Tibial artery (tissue), 4 donors: ENCODE measurements around the gene SCAPER.

Source experiments
- DNase-seq, 2 donors: peaks; one replicate each; pipeline ENCODE4 v3.0.0-alpha.2; 2019
- H3K27ac ChIP-seq, 2 donors: fragments of 200-600 bp; sonication (generic) in 1 of 2; 1 replicate in 1 of 2; 2 replicates in 1 of 2; pipeline ENCODE4 v1.5.1; 2018 to 2019; ENCODE audit warnings: mild to moderate bottlenecking in 1 of 2
- H3K27me3 ChIP-seq, 2 donors: fragments of 200-600 bp; sonication (generic) in 1 of 2; one replicate each; pipeline versions ENCODE4 v1.5.1 to v1.6.0; 2016 to 2019
- H3K36me3 ChIP-seq, 3 donors: fragments of 200-600 bp; sonication (generic) in 2 of 3; one replicate each; pipeline ENCODE4 v1.5.1; 2016 to 2019; ENCODE audit warnings: mild to moderate bottlenecking in 2 of 3
- H3K4me1 ChIP-seq, 4 donors: fragments of 200-600 bp; sonication (generic) in 2 of 4; 1 replicate in 3 of 4; 2 replicates in 1 of 4; pipeline ENCODE4 v1.5.1; 2016 to 2019
- H3K4me3 ChIP-seq, 2 donors: fragments of 200-600 bp; sonication (generic) in 1 of 2; 1 replicate in 1 of 2; 2 replicates in 1 of 2; pipeline ENCODE4 v1.5.1; 2018 to 2019; ENCODE audit warnings: mild to moderate bottlenecking in 2 of 2
- H3K9me3 ChIP-seq, 3 donors: fragments of 200-600 bp; sonication (generic) in 1 of 3; one replicate each; pipeline ENCODE4 v1.5.1; 2016 to 2019
- intact Hi-C: fragments of 100-400 bp; cut with DNase I; formaldehyde crosslinking; loops from one replicate; pipeline ENCODE4 v1.15.0; 2023; ENCODE audit warnings: low total_unique reads
- TF ChIP-seq, protein P1 (sequence below), 2 experiments: fragments of 200-600 bp in 1 of 2; fragments of 450-650 bp in 1 of 2; IDR thresholded peaks; one replicate each; pipeline ENCODE4 v1.5.1; 2017 to 2019; ENCODE audit warnings: antibody characterized with exemption in 2 of 2, mild to moderate bottlenecking in 1 of 2, moderate library complexity in 1 of 2

SCAPER gene

DNA sequence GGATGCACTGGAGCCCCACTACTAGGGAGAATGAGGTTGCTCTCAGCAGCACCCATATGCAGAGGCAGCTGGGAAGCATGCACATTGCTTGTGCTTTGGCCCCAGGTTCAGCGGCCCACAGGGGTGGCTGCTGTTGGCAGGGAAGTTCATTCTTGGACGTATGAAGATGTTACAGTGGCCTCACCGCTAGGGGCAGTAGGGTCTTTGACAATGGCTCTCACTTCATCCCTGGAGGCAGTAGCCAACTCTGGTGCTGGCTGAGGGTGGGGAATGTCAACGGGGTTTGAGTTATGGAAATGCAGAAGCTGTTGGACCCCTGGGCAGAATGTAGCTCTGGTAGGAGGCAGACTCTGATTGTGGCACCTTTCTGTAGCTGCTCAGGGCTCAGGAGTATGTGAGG, 279.9 kb downstream of the SCAPER start:
- intact Hi-C loops: no loop called here
- Histone ChIP-seq H3K4me1 (no peaks in the 10 kb centered on the region), H3K27me3 (no peaks in the 10 kb centered on the region), H3K9me3 (no peaks in the 10 kb centered on the region), H3K4me3 (no peak overlapping the region), H3K36me3 (peaks cover 0 to 19% (median 6%) of the 10 kb centered on the region in 3 donors), H3K27ac (no peak overlapping the region)
- no peak for DNase-seq
- TF ChIP-seq, protein P1, sequence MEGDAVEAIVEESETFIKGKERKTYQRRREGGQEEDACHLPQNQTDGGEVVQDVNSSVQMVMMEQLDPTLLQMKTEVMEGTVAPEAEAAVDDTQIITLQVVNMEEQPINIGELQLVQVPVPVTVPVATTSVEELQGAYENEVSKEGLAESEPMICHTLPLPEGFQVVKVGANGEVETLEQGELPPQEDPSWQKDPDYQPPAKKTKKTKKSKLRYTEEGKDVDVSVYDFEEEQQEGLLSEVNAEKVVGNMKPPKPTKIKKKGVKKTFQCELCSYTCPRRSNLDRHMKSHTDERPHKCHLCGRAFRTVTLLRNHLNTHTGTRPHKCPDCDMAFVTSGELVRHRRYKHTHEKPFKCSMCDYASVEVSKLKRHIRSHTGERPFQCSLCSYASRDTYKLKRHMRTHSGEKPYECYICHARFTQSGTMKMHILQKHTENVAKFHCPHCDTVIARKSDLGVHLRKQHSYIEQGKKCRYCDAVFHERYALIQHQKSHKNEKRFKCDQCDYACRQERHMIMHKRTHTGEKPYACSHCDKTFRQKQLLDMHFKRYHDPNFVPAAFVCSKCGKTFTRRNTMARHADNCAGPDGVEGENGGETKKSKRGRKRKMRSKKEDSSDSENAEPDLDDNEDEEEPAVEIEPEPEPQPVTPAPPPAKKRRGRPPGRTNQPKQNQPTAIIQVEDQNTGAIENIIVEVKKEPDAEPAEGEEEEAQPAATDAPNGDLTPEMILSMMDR (IDR thresholded peaks at IDR 0.05): no peak

DNA sequence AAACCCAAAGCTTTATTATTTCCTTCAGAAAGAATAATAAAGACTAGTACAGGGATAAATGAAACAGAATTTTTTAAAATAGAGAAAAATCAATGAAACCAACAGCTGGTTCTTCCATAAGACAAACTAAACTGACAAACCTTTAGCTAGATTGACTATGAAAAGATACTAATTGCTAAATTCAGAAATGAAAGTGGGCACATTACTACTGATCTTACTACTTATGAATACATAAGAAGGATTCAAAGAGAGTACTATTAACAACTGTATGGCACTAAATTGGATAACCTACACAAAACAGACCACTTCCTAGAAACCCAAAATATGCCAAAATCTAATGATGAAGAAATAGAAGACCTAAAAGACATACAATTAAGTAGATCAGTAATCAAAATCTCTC, 290.4 kb downstream of the SCAPER start:
- Histone ChIP-seq H3K4me3 (no peak overlapping the region), H3K36me3 (peaks cover 20 to 24% (median 22%) of the 10 kb centered on the region in 3 donors), H3K27ac (no peak overlapping the region), H3K27me3 (no peaks in the 10 kb centered on the region), H3K9me3 (peaks cover 0 to 27% (median 0%) of the 10 kb centered on the region in 3 donors), H3K4me1 (no peaks in the 10 kb centered on the region)
- intact Hi-C loops: no loop called here
- DNase-seq: no peak
- TF ChIP-seq, protein P1 (IDR thresholded peaks at IDR 0.05): no peak

DNA sequence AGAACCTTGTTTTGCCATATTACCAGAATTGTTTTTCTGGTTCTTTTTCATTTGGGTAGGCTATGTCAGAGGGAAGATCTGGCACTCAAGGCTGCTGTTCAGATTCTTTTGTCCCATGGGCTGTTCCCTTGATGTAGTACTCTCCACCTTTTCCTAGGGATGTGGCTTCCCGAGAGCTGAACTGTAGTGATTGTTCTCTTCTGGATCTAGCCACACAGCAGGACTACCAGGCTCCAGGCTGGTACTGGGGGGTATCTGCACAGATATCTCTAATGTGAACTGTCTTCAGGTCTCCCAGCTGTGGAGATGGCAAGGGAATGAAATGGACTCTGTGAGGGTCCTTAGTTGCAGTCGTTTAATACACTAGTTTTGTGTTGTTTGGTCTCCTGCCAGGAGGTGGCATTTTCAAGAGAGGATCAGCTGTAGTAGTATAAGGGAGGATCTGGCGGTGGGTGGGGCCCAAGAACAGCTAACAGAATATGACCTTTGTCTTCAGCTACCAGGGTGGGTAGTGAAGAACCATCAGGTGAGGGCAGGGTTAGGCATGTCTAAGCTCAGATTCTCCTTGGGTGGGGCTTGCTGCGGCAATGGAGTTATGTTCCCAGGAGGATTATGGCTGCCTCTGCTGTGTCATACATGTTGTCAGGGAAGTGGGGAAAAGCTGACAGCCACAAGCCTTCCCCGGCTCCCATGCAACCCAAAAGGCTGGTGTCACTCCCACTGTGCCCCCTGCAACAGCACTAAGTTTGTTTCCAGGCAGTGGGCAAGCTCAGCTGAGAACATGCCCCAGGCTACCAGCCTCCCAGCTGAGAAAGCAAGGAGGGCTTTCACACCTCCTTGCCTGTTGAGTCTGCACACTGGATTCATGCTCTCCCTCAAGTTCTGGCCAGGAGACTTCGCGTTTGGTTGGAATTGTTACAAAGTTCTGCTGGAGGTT, 316.1 kb downstream of the SCAPER start:
- intact Hi-C loops: no loop called here
- H3K9me3 ChIP-seq: no peaks in the 10 kb centered on the region
- no peaks in the 10 kb centered on the region for H3K27me3 ChIP-seq
- TF ChIP-seq, protein P1 (IDR thresholded peaks at IDR 0.05): no peak
- no peak for DNase-seq
- H3K4me1 ChIP-seq: peaks cover 0 to 29% (median 8%) of the 10 kb centered on the region in 4 donors
- peak overlapping the region in 1 of 2 donors; percentile 18 for H3K27ac ChIP-seq
- H3K36me3 ChIP-seq: no peaks in the 10 kb centered on the region
- H3K4me3 ChIP-seq: no peak overlapping the region

DNA sequence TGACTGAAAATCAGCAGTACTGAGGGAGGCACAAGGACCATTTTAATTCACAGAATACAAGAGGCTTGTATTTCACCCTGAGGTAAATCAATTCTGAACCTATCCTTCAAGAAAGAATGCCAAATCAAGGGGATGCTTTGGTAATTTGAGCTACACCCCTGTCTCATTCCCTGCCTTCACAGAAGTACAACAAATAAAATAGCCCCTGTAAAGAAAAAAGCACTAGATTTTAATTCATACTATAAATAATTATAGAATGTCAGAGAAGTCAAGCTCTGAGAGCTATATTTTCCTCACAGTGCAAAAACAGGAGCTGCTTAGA, 319.6 kb downstream of the SCAPER start:
- DNase-seq: no peak
- H3K27me3 ChIP-seq: no peaks in the 10 kb centered on the region
- TF ChIP-seq, protein P1 (IDR thresholded peaks at IDR 0.05): no peak
- intact Hi-C loops: no loop called here
- H3K27ac ChIP-seq: peak overlapping the region in 1 of 2 donors; percentile 12
- no peak overlapping the region for H3K4me3 ChIP-seq
- peaks cover 3 to 11% (median 6%) of the 10 kb centered on the region in 3 donors for H3K9me3 ChIP-seq
- H3K4me1 ChIP-seq: peaks cover 0 to 27% (median 8%) of the 10 kb centered on the region in 4 donors
- no peaks in the 10 kb centered on the region for H3K36me3 ChIP-seq

DNA sequence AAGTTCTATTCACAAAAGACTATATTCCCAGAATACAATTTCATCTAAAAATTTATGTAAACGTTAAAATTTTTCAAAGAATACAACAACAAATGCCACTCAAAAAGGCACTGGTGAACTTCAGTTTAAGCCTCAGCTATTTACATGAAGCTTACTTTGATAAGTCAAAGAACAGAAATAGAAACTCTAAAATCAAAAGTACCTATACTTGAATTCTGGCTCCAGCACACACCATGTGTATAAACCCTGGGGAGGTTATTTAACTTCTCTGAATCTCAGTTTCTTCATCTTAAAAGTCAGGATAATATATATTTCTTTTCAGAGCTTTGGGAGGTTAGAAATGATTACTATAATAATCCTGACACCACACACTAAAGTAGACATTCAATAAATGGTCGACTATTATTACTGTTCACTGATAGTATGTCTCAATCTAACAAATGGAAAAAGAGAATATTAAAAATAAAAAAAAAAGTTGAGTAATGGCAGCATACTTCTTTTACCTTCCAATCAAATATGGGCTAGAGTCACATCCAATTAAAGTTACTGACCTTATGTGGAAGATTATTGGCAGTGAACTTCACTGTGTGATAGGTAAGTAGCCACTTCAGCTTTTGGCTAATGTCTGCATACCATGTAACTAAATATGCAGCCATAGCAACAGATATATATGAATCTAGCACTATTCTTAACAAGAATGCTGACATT, 320.1 kb downstream of the SCAPER start:
- peaks cover 3 to 11% (median 6%) of the 10 kb centered on the region in 3 donors for H3K9me3 ChIP-seq
- no peaks in the 10 kb centered on the region for H3K27me3 ChIP-seq
- H3K4me1 ChIP-seq: peaks cover 0 to 22% (median 7%) of the 10 kb centered on the region in 4 donors
- H3K27ac ChIP-seq: peak overlapping the region in 1 of 2 donors; percentile 12
- no peak overlapping the region for H3K4me3 ChIP-seq
- DNase-seq: no peak
- TF ChIP-seq, protein P1 (IDR thresholded peaks at IDR 0.05): no peak
- no peaks in the 10 kb centered on the region for H3K36me3 ChIP-seq
- intact Hi-C loops: no loop called here
